MM.1S (cell line): ENCODE measurements around the gene EFCAB6.

ENCODE experiments used
- DNase-seq: peaks from one replicate; pipeline ENCODE4 v3.0.0-alpha.2; 2015
- H2AFZ ChIP-seq: fragments of 300-600 bp; sonication (generic); 2 replicates; pipeline ENCODE4 v1.6.0; 2016; ENCODE audit warnings: antibody characterized with exemption, low read length
- H3F3A ChIP-seq: fragments of 300-600 bp; sonication (generic); 2 replicates; pipeline ENCODE4 v1.6.1; 2016; ENCODE audit warnings: mild to moderate bottlenecking, antibody characterized with exemption, low read length, moderate library complexity, mixed read lengths; ENCODE audit not compliant: insufficient read depth
- H3K27ac ChIP-seq: fragments of 300-600 bp; sonication (generic); 2 replicates; pipeline ENCODE4 v1.5.1; 2016; ENCODE audit warnings: mild to moderate bottlenecking, low read length
- H3K27me3 ChIP-seq: fragments of 300-600 bp; sonication (generic); replicated peaks from 2 replicates; pipeline ENCODE4 v1.6.0; 2016; ENCODE audit warnings: low read length; ENCODE audit not compliant: insufficient read depth
- H3K36me3 ChIP-seq: fragments of 300-600 bp; sonication (generic); replicated peaks from 2 replicates; pipeline ENCODE4 v1.6.1; 2016; ENCODE audit warnings: mild to moderate bottlenecking, low read length, mixed read lengths; ENCODE audit not compliant: insufficient read depth
- H3K4me1 ChIP-seq: fragments of 300-600 bp; sonication (generic); 2 replicates; pipeline ENCODE4 v1.6.1; 2016; ENCODE audit warnings: low read length, mixed read lengths
- H3K4me2 ChIP-seq: fragments of 300-600 bp; sonication (generic); 2 replicates; pipeline ENCODE4 v1.6.0; 2016; ENCODE audit warnings: low read depth, low read length
- H3K4me3 ChIP-seq: fragments of 300-600 bp; sonication (generic); 2 replicates; pipeline ENCODE4 v1.5.1; 2016; ENCODE audit warnings: low read length, mixed read lengths
- H3K79me2 ChIP-seq: fragments of 300-600 bp; sonication (generic); 2 replicates; pipeline ENCODE4 v1.6.1; 2016; ENCODE audit warnings: mixed run types, low read length, mixed read lengths
- H3K9ac ChIP-seq: fragments of 300-600 bp; sonication (generic); 2 replicates; pipeline ENCODE4 v1.6.1; 2016; ENCODE audit warnings: low read length, mixed read lengths
- H3K9me2 ChIP-seq: fragments of 300-600 bp; sonication (generic); replicated peaks from 2 replicates; pipeline ENCODE4 v1.6.1; 2016; ENCODE audit warnings: mild to moderate bottlenecking, low read length, mixed read lengths; ENCODE audit not compliant: insufficient read depth
- H3K9me3 ChIP-seq: fragments of 300-600 bp; sonication (generic); replicated peaks from 2 replicates; pipeline ENCODE4 v1.6.1; 2016; ENCODE audit warnings: mild to moderate bottlenecking, low read length, mixed read lengths; ENCODE audit not compliant: insufficient read depth
- H4K20me1 ChIP-seq: fragments of 300-600 bp; sonication (generic); 2 replicates; pipeline ENCODE4 v1.6.1; 2016; ENCODE audit warnings: mild to moderate bottlenecking, low read length, moderate library complexity, mixed read lengths; ENCODE audit not compliant: insufficient read depth
- EZH2 ChIP-seq: fragments of 300-600 bp; sonication (generic); optimal IDR thresholded peaks from 2 replicates; pipeline ENCODE3; 2017; ENCODE audit warnings: low read depth, mild to moderate bottlenecking, antibody characterized with exemption, low read length, mixed read lengths
- EZH2phosphoT487 ChIP-seq: fragments of 300-600 bp; sonication (generic); IDR thresholded peaks from 2 replicates; pipeline ENCODE4 v1.6.1; 2018; ENCODE audit warnings: antibody characterized with exemption, low read length
- TF ChIP-seq, protein P1 (sequence below): fragments of 300-600 bp; sonication (generic); IDR thresholded peaks from 2 replicates; pipeline ENCODE4 v1.5.1; 2016; ENCODE audit warnings: antibody characterized with exemption, low read length, mixed read lengths

The EFCAB6 gene

DNA sequence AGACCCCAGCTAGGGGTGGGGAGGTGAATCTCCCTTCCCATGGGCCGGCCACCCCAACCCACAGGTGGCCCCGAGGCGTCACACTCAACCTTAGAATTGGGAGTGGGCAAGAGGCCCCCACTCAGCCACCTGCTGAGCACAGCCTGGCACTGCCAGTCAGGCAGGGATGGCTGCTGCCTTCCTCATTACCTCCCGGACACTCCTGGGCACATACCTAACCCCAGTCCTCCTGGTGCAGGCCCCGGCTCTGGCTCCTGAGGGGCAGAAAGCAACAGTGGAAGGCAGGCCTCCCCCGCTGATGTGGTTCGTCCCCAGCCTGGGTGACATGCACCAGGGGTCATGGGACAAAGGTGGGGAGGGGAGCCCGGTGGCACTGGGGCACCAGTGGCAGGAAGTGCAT lies 296.7 kb downstream of the EFCAB6 start:
- H3K27ac ChIP-seq: no peak overlapping the region
- H3K9me3 ChIP-seq: no peaks in the 10 kb centered on the region
- no peak overlapping the region for H3K4me2 ChIP-seq
- H3K9me2 ChIP-seq: no peaks in the 10 kb centered on the region
- TF ChIP-seq, protein P1, sequence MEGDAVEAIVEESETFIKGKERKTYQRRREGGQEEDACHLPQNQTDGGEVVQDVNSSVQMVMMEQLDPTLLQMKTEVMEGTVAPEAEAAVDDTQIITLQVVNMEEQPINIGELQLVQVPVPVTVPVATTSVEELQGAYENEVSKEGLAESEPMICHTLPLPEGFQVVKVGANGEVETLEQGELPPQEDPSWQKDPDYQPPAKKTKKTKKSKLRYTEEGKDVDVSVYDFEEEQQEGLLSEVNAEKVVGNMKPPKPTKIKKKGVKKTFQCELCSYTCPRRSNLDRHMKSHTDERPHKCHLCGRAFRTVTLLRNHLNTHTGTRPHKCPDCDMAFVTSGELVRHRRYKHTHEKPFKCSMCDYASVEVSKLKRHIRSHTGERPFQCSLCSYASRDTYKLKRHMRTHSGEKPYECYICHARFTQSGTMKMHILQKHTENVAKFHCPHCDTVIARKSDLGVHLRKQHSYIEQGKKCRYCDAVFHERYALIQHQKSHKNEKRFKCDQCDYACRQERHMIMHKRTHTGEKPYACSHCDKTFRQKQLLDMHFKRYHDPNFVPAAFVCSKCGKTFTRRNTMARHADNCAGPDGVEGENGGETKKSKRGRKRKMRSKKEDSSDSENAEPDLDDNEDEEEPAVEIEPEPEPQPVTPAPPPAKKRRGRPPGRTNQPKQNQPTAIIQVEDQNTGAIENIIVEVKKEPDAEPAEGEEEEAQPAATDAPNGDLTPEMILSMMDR: no peak
- no peak for TF ChIP-seq EZH2
- no peak for TF ChIP-seq EZH2phosphoT487
- 0 out of 2 replicates have a peak, but pooled peaks cover 7% of the 10 kb centered on the region for H3K27me3 ChIP-seq
- no peak overlapping the region for H3K9ac ChIP-seq
- no peaks in the 10 kb centered on the region for H3K36me3 ChIP-seq
- H3F3A ChIP-seq: no peaks in the 10 kb centered on the region
- DNase-seq: no peak
- no peak overlapping the region for H3K4me3 ChIP-seq
- H3K4me1 ChIP-seq: no peaks in the 10 kb centered on the region
- no peaks in the 10 kb centered on the region for H4K20me1 ChIP-seq
- H3K79me2 ChIP-seq: no peaks in the 10 kb centered on the region
- no peak overlapping the region for H2AFZ ChIP-seq

- no peaks in the 10 kb centered on the region for H3K4me1 ChIP-seq
- H4K20me1 ChIP-seq: no peaks in the 10 kb centered on the region
- TF ChIP-seq, protein P1: no peak
- no peak for TF ChIP-seq EZH2
- TF ChIP-seq EZH2phosphoT487: no peak
- H3K79me2 ChIP-seq: no peaks in the 10 kb centered on the region
- 0 out of 2 replicates have a peak, but pooled peaks cover 7% of the 10 kb centered on the region for H3K27me3 ChIP-seq
- DNase-seq: no peak
- H3K9me2 ChIP-seq: no peaks in the 10 kb centered on the region
- no peaks in the 10 kb centered on the region for H3F3A ChIP-seq
- H3K36me3 ChIP-seq: no peaks in the 10 kb centered on the region
- no peak overlapping the region for H3K4me3 ChIP-seq
- H2AFZ ChIP-seq: no peak overlapping the region
- no peak overlapping the region for H3K9ac ChIP-seq
- no peaks in the 10 kb centered on the region for H3K9me3 ChIP-seq
- H3K4me2 ChIP-seq: no peak overlapping the region
- H3K27ac ChIP-seq: no peak overlapping the region
These were observed 297.5 kb downstream of the EFCAB6 start for GRCh38 chr22:43514476-43515157.

GRCh38 chr22:43512279-43512678 lies 299.8 kb downstream of the EFCAB6 start:
- no peaks in the 10 kb centered on the region for H3K9me3 ChIP-seq
- H3K4me2 ChIP-seq: no peak overlapping the region
- H3K9me2 ChIP-seq: no peaks in the 10 kb centered on the region
- no peak overlapping the region for H2AFZ ChIP-seq
- no peak for TF ChIP-seq EZH2phosphoT487
- H3K9ac ChIP-seq: no peak overlapping the region
- no peaks in the 10 kb centered on the region for H4K20me1 ChIP-seq
- no peaks in the 10 kb centered on the region for H3F3A ChIP-seq
- no peak overlapping the region for H3K27ac ChIP-seq
- H3K79me2 ChIP-seq: no peaks in the 10 kb centered on the region
- H3K36me3 ChIP-seq: no peaks in the 10 kb centered on the region
- H3K4me1 ChIP-seq: no peaks in the 10 kb centered on the region
- no peak overlapping the region for H3K4me3 ChIP-seq
- DNase-seq: no peak
- H3K27me3 ChIP-seq: peaks cover 14% of the 10 kb centered on the region

GRCh38 chr22:43511276-43511910 lies 300.7 kb downstream of the EFCAB6 start:
- no peaks in the 10 kb centered on the region for H3K9me3 ChIP-seq
- no peak overlapping the region for H3K4me3 ChIP-seq
- H3K36me3 ChIP-seq: no peaks in the 10 kb centered on the region
- no peak overlapping the region for H3K4me2 ChIP-seq
- TF ChIP-seq EZH2 (no peak), EZH2phosphoT487 (no peak)
- TF ChIP-seq, protein P1: no peak
- H3F3A ChIP-seq: no peaks in the 10 kb centered on the region
- no peaks in the 10 kb centered on the region for H3K9me2 ChIP-seq
- DNase-seq: no peak
- no peak overlapping the region for H3K27ac ChIP-seq
- H4K20me1 ChIP-seq: no peaks in the 10 kb centered on the region
- H3K79me2 ChIP-seq: no peaks in the 10 kb centered on the region
- no peaks in the 10 kb centered on the region for H3K4me1 ChIP-seq
- H2AFZ ChIP-seq: no peak overlapping the region
- peaks cover 22% of the 10 kb centered on the region for H3K27me3 ChIP-seq
- H3K9ac ChIP-seq: no peak overlapping the region
